ENCODE results near the gene LRRC7.

GRCh38 chr1:69863704-69864103 lies 296.0 kb downstream of the LRRC7 start:
- no peak for TF ChIP-seq CTCF (IDR thresholded peaks at IDR 0.05)
- no peak for TF ChIP-seq POLR2AphosphoS5 (IDR thresholded peaks at IDR 0.05)
- no peak for TF ChIP-seq POLR2A (IDR thresholded peaks at IDR 0.05)

All from prostate gland (tissue), 2 donors.